ENCODE results near the gene MEGF11. TPM values are rescaled to one million over a fixed set of nuclear protein-coding genes. Genes with fewer than 3 reads are reported as not detected.

Gene MEGF11
- total RNA-seq, 1 donor from 2014 or later, result 0.60 TPM

- Mint-ChIP-seq H3K27ac (no peak overlapping the region), H3K36me3 (ENCODE audit: insufficient read depth) (no peaks in the 10 kb centered on the region)
These were observed 177.6 kb downstream of the MEGF11 start for GRCh38 chr15:66075947-66076346.

GRCh38 chr15:66072616-66073361, 180.8 kb downstream of the MEGF11 start:
- Mint-ChIP-seq H3K27me3 (peaks cover 36% of the 10 kb centered on the region), H3K36me3 (ENCODE audit: insufficient read depth) (no peaks in the 10 kb centered on the region), H3K4me3 (ENCODE audit: low read depth) (no peak overlapping the region), H3K9me3 (ENCODE audit: low read depth) (no peaks in the 10 kb centered on the region), H3K4me1 (ENCODE audit: low read depth) (no peaks in the 10 kb centered on the region), H3K27ac (no peak overlapping the region)
- TF ChIP-seq, protein P1, sequence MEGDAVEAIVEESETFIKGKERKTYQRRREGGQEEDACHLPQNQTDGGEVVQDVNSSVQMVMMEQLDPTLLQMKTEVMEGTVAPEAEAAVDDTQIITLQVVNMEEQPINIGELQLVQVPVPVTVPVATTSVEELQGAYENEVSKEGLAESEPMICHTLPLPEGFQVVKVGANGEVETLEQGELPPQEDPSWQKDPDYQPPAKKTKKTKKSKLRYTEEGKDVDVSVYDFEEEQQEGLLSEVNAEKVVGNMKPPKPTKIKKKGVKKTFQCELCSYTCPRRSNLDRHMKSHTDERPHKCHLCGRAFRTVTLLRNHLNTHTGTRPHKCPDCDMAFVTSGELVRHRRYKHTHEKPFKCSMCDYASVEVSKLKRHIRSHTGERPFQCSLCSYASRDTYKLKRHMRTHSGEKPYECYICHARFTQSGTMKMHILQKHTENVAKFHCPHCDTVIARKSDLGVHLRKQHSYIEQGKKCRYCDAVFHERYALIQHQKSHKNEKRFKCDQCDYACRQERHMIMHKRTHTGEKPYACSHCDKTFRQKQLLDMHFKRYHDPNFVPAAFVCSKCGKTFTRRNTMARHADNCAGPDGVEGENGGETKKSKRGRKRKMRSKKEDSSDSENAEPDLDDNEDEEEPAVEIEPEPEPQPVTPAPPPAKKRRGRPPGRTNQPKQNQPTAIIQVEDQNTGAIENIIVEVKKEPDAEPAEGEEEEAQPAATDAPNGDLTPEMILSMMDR (IDR thresholded peaks at IDR 0.05; ENCODE audit: unreplicated experiment), result no peak
- DNase-seq (ENCODE audit: low spot score, unreplicated experiment), result no peak

More at GRCh38 chr15:66075947-66076346, 177.6 kb downstream of the MEGF11 start:
- TF ChIP-seq, protein P1 (IDR thresholded peaks at IDR 0.05; ENCODE audit: unreplicated experiment), result no peak
- no peak overlapping the region for H3K4me3 Mint-ChIP-seq (ENCODE audit: low read depth)
- no peaks in the 10 kb centered on the region for H3K9me3 Mint-ChIP-seq (ENCODE audit: low read depth)
- DNase-seq (ENCODE audit: low spot score, unreplicated experiment), result no peak
- H3K4me1 Mint-ChIP-seq (ENCODE audit: low read depth), result peaks cover 2% of the 10 kb centered on the region
- peaks cover 46% of the 10 kb centered on the region for H3K27me3 Mint-ChIP-seq

DNA sequence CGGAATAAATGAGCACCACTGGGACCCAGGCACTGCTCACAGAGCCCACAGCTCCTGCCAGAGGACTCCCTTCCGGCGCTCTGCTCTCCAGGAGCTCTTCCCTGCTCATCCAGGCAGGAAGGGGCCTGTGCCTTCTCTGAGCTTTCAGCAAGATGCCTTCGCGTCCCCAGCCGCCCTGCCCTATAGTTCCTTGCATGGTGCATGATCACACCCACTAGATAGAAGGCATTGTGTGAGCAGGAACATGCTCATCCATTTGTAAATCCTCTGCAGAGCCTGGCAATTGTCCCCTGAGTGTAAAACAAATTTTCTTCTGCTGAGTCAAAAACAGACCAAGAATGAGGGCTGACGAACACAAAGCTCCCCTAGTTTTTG, 181.6 kb downstream of the MEGF11 start:
- peaks cover 29% of the 10 kb centered on the region for H3K27me3 Mint-ChIP-seq
- no peak for DNase-seq (ENCODE audit: low spot score, unreplicated experiment)
- H3K4me3 Mint-ChIP-seq (ENCODE audit: low read depth), result no peak overlapping the region
- H3K36me3 Mint-ChIP-seq (ENCODE audit: insufficient read depth), result no peaks in the 10 kb centered on the region
- no peaks in the 10 kb centered on the region for H3K9me3 Mint-ChIP-seq (ENCODE audit: low read depth)
- peaks cover under 1% of the 10 kb centered on the region for H3K4me1 Mint-ChIP-seq (ENCODE audit: low read depth)
- no peak overlapping the region for H3K27ac Mint-ChIP-seq
- TF ChIP-seq, protein P1 (IDR thresholded peaks at IDR 0.05; ENCODE audit: unreplicated experiment), result no peak

DNA sequence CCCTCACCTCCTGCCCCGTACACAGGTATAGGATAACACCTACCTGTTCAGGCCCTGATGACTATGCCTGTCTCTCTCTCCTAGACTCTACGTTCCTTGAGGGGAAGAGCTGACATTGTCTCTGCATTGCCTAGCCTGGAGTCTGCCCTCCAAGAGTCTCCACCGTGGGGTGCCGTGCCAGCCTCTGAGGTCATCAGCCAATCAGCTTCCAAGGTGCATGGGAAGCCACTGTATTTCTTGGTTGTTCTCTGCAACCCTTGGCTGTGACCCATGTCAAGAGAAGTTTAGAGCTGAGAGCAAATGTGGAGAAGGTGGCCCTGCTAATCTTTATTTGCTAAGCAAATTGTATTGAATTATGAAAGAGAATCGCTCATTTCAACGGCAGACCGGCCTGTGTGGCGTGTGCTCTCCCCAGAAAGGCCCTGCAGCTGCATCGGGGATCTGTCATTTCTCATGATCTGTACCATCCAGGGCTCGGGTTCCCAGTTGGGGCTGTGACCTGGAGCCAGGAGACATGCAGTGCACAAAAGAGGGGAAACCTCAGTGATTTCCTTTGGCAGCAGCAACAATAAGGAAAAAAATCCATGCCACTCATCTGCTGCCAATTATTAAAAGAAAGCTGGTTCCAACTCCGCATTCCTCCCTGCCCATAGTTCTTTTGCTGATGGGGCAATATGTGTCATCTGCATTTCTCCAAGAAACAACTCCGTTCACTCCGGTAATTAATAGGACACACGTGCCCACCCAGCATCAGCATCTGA, 182.2 kb downstream of the MEGF11 start:
- no peak overlapping the region for H3K27ac Mint-ChIP-seq
- TF ChIP-seq, protein P1 (IDR thresholded peaks at IDR 0.05; ENCODE audit: unreplicated experiment), result no peak
- H3K9me3 Mint-ChIP-seq (ENCODE audit: low read depth), result no peaks in the 10 kb centered on the region
- DNase-seq (ENCODE audit: low spot score, unreplicated experiment), result no peak
- H3K4me3 Mint-ChIP-seq (ENCODE audit: low read depth), result no peak overlapping the region
- peaks cover 25% of the 10 kb centered on the region for H3K27me3 Mint-ChIP-seq
- H3K36me3 Mint-ChIP-seq (ENCODE audit: insufficient read depth), result no peaks in the 10 kb centered on the region
- H3K4me1 Mint-ChIP-seq (ENCODE audit: low read depth), result peaks cover 2% of the 10 kb centered on the region

DNA sequence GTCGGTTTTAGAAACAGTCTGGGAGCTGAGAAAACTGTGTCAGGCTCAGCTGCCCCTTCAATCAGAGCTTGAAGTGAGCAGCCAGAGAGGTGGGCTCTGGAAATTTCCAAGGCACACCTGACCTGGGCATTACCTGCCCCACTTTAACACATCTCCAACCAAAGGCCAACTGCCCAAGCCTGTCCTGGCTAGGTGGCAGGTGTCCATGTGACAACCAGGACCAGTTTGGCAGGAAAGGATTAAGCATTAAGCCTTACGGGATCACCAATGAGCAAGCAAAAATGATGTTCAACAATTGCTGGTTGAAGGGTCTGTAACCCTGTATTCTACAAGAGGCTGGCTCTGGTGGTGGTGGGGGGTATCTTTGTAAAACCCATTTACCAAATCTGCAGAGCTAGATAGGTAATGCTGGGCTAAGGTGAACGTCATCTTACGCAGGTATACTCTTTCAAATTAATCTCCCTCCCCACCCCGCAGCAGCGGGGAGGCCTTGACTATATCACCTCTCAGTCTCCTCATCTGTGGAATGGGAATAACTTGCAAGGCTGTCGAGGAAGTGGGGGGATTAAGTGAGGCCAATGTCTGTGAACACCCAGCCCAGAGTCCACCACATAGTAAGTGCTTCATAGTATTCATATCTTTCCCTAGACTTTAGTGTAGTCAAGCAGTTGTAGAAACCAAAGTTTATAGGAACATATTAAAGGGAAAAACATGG, 183.2 kb downstream of the MEGF11 start:
- Mint-ChIP-seq H3K27me3 (peaks cover 17% of the 10 kb centered on the region), H3K36me3 (ENCODE audit: insufficient read depth) (no peaks in the 10 kb centered on the region), H3K4me3 (ENCODE audit: low read depth) (no peak overlapping the region), H3K4me1 (ENCODE audit: low read depth) (peaks cover 8% of the 10 kb centered on the region), H3K27ac (no peak overlapping the region), H3K9me3 (ENCODE audit: low read depth) (no peaks in the 10 kb centered on the region)
- no peak for DNase-seq (ENCODE audit: low spot score, unreplicated experiment)
- TF ChIP-seq, protein P1 (IDR thresholded peaks at IDR 0.05; ENCODE audit: unreplicated experiment), result no peak
